Measurements from ENCODE around the gene NUBP2.

The NUBP2 gene

DNA sequence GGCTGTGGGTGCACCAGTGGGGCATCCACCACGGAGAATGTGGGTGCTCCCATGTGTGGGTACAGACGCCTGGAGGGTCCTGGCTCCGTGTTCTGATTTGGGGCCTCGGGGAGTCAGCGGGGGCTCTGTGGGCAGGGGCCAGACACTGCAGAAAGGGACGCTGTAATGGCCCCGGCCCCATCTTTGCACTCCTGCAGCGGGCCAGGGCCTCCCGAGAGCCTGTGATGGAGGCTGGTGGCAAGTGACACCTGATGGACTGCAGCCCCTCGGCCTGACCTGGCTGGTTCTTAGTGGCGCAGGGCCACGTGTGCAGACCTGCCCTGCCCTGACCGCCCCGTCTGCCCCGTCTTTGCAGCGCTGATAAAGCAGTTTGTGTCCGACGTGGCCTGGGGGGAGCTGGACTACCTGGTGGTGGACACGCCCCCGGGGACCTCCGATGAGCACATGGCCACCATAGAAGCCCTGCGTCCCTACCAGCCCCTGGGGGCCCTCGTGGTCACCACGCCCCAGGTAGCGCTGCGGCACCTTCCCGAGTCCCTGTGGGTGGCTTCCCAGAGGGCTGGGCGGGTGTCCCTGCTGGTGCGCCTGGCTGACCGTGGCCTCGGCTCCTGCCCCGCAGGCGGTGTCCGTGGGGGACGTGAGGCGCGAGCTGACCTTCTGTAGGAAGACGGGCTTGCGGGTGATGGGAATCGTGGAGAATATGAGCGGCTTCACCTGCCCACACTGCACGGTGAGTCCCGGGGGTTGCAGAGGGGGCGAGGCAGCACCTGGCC, 4.7 kb downstream of the NUBP2 start:
- ChIA-PET POLR2A (ENCODE audit: low non-redundant PET) (no interaction called here), CTCF (no interaction called here)
- no peak for DNase-seq (ENCODE audit: low spot score)
- TF ChIP-seq, protein P1, sequence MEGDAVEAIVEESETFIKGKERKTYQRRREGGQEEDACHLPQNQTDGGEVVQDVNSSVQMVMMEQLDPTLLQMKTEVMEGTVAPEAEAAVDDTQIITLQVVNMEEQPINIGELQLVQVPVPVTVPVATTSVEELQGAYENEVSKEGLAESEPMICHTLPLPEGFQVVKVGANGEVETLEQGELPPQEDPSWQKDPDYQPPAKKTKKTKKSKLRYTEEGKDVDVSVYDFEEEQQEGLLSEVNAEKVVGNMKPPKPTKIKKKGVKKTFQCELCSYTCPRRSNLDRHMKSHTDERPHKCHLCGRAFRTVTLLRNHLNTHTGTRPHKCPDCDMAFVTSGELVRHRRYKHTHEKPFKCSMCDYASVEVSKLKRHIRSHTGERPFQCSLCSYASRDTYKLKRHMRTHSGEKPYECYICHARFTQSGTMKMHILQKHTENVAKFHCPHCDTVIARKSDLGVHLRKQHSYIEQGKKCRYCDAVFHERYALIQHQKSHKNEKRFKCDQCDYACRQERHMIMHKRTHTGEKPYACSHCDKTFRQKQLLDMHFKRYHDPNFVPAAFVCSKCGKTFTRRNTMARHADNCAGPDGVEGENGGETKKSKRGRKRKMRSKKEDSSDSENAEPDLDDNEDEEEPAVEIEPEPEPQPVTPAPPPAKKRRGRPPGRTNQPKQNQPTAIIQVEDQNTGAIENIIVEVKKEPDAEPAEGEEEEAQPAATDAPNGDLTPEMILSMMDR (conservative IDR thresholded peaks at IDR 0.05; ENCODE audit: low read depth): no peak
- H3K27ac ChIP-seq: peak overlapping the region; percentile 60; the same call in 1 of the 2 replicates

DNA sequence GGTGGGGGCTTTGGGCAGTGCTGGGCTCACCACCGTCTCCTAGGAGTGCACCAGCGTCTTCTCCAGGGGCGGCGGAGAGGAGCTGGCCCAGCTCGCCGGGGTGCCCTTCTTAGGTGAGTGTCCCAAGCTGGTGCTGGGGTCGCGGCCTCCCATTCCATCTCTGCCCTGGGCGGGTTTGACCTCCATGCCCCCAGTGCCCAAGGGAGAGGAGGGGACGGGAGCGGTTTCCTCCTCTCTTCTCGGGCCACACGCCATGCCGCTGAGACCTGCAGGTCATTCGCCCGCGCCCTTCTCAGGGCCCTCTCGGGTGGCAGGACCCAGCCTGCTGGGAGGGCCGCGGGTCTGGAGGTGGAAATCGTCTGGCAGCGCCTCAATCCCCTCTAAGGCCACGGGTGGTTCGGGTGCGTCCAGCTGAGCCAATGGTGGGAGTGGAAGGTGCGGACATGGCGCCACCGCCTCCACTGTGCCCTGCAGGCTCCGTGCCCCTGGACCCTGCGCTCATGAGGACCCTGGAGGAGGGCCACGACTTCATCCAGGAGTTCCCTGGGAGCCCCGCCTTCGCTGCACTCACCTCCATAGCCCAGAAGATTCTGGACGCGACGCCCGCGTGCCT, 5.4 kb downstream of the NUBP2 start:
- ChIA-PET POLR2A (ENCODE audit: low non-redundant PET) (no interaction called here), CTCF (no interaction called here)
- TF ChIP-seq, protein P1 (conservative IDR thresholded peaks at IDR 0.05; ENCODE audit: low read depth): no peak

DNA sequence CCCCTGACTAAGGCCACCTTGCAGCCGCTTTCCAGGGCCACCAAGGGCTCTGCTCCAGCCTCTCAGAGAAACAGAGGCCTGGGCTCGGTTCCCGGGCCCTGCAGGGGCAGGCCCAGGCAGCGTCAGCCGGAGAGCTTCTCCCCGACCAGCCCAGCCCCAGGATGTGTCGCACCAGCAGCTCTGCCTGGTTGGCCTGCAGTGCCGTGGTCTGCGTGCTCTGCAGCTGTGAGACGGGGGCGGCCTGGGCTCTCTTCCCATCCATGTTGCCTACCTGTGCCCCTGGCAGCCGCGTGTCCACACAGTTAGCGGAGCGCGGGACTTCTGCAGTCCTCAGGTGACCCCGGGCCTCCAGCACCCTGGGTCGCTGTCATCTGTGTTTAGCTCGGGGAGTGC, 5.9 kb downstream of the NUBP2 start:
- H3K27ac ChIP-seq: peak overlapping the region; percentile 60
- DNase-seq (ENCODE audit: low spot score): no peak
- TF ChIP-seq, protein P1 (conservative IDR thresholded peaks at IDR 0.05; ENCODE audit: low read depth): no peak
- POLR2A ChIA-PET (ENCODE audit: low non-redundant PET): no interaction called here
- CTCF ChIA-PET: interaction anchor here (0.7 kb wide), 1 partner anchor 35 kb away, joined by 3 read pairs; no protein-coding TSS in a partner anchor

More for the DNA sequence above, 5.4 kb downstream of the NUBP2 start:
- H3K27ac ChIP-seq: peak overlapping the region; percentile 60
- DNase-seq (ENCODE audit: low spot score): no peak

DNA sequence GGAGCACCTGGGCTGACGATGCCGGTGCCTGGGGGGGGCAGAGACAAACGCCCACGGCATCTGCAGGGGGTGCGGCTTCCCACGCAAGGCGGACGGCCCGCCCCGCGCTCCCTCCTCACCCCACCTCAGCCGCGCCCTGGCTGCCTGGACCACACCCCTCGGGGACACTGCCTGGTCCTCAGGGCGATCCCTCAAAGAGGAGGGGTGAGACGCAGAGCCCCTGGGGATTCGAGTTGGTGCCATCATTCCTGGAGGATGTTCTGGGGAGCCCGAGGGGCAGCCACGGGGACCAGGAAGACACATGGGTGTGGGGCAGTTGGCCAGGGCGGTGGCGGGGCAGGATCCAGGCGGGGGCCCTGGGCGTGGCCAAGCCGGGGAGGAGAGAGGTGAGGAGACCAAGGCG, 6.9 kb downstream of the NUBP2 start:
- TF ChIP-seq, protein P1 (conservative IDR thresholded peaks at IDR 0.05; ENCODE audit: low read depth): no peak
- ChIA-PET CTCF (no interaction called here), POLR2A (ENCODE audit: low non-redundant PET) (no interaction called here)
- DNase-seq (ENCODE audit: low spot score): no peak
- peak overlapping the region; percentile 60 for H3K27ac ChIP-seq

DNA sequence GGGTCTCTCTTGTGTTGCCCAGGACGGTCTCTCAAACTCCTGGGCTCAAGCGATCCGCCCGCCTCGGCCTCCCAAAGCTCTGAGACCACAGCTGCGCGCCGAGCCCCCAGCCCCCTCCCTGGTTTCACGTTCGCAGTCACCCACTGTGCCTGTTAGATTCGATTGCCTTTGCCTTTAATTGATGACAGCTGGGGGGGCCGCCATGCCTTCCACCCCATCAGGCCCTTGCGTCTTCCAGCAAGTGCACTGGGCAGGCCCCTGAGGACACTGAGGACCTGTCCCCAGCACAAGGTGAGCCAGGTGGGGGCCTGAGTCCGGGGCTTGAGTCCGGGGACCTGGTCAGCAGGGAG, 7.5 kb downstream of the NUBP2 start:
- no peak overlapping the region for H3K27ac ChIP-seq
- DNase-seq (ENCODE audit: low spot score): no peak
- POLR2A ChIA-PET (ENCODE audit: low non-redundant PET): no interaction called here
- CTCF ChIA-PET: no interaction called here
- TF ChIP-seq, protein P1 (conservative IDR thresholded peaks at IDR 0.05; ENCODE audit: low read depth): no peak

DNA sequence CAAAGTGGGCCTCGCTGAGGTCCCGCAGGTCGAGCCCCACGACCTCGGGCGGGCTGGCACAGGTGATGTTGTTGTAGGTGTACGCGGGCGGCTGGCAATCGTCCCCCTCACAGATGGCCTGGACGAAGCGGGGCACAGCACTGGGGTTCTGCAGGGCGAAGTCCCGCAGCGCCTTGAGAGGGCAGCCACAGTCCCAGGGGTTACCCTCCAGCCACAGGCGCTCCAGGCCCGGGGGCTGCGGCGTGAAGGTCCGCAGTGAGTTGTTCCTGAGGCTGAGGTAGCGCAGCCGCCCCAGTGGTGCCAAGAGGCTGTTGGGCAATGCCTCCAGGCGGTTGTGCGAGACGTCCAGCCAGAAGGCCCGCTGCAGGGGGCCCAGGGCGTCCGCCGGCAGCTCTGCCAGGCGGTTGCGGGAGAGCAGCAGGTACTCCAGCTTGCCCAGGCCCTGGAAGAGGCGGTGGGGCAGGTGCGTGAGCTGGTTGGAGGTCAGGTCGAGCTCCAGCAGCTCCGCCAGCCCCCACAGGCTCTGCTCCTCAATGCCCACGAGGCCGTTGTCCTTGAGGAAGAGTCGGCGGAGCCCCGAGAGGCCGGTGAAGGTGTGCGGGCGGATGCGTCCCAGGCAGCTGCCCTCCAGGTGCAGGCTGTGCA, 8.0 kb downstream of the NUBP2 start:
- no peak for DNase-seq (ENCODE audit: low spot score)
- POLR2A ChIA-PET (ENCODE audit: low non-redundant PET): no interaction called here

More for the DNA sequence above, 8.0 kb downstream of the NUBP2 start:
- 0 out of 2 replicates have a peak overlapping the region, but pooled peaks have one; percentile 5 for H3K27ac ChIP-seq
- TF ChIP-seq, protein P1 (conservative IDR thresholded peaks at IDR 0.05; ENCODE audit: low read depth): no peak
- CTCF ChIA-PET: interaction anchor here (0.8 kb wide), 1 partner anchor 1006 kb away, joined by 3 read pairs; no protein-coding TSS in a partner anchor
